Measurements from ENCODE around the gene FAM209B. TPM values are rescaled to one million over a fixed set of nuclear protein-coding genes. Genes with fewer than 3 reads are reported as not detected.

Gene FAM209B
- total and polyA plus RNA-seq, 9 of the 15 experiments (the other 6 are each of a cell fraction or from before 2014, with no cell fraction given) = 0.34 to 0.40 (median 0.36) TPM; not detected in 6

GRCh38 chr20:56537997-56538396, 5.0 kb downstream of the FAM209B start:
- BruUV-seq (replicated peaks) = no TSS peak
- no peaks in the 10 kb centered on the region for H4K20me1 ChIP-seq (replicated peaks; ENCODE audit: control insufficient read depth, insufficient read depth, low read length)
- no peaks in the 10 kb centered on the region for H3K9me3 ChIP-seq (replicated peaks; ENCODE audit: control insufficient read depth, insufficient read depth, low read depth, low read length)
- TF ChIP-seq ZNF77 (CRISPR knock-in tag; IDR thresholded peaks at IDR 0.05) (no peak), EP400 (IDR thresholded peaks at IDR 0.05) (no peak), THAP12 (CRISPR knock-in tag; IDR thresholded peaks at IDR 0.05) (no peak), SPI1 (IDR thresholded peaks at IDR 0.05; ENCODE audit: borderline replicate concordance, low read depth, low read length) (no peak), SREBF2 (CRISPR knock-in tag; IDR thresholded peaks at IDR 0.05) (no peak), PATZ1 (CRISPR knock-in tag; IDR thresholded peaks at IDR 0.05; ENCODE audit: borderline replicate concordance) (no peak), SRF (CRISPR knock-in tag; IDR thresholded peaks at IDR 0.05) (no peak), IRF1 (CRISPR knock-in tag; IDR thresholded peaks at IDR 0.05; ENCODE audit: borderline replicate concordance) (no peak), FOXP1 (CRISPR knock-in tag; IDR thresholded peaks at IDR 0.05) (no peak), NFIX (CRISPR knock-in tag; IDR thresholded peaks at IDR 0.05; ENCODE audit: low read depth) (no peak), CTBP1 (IDR thresholded peaks at IDR 0.05; ENCODE audit: borderline replicate concordance) (no peak)
- TF ChIP-seq, protein P1, sequence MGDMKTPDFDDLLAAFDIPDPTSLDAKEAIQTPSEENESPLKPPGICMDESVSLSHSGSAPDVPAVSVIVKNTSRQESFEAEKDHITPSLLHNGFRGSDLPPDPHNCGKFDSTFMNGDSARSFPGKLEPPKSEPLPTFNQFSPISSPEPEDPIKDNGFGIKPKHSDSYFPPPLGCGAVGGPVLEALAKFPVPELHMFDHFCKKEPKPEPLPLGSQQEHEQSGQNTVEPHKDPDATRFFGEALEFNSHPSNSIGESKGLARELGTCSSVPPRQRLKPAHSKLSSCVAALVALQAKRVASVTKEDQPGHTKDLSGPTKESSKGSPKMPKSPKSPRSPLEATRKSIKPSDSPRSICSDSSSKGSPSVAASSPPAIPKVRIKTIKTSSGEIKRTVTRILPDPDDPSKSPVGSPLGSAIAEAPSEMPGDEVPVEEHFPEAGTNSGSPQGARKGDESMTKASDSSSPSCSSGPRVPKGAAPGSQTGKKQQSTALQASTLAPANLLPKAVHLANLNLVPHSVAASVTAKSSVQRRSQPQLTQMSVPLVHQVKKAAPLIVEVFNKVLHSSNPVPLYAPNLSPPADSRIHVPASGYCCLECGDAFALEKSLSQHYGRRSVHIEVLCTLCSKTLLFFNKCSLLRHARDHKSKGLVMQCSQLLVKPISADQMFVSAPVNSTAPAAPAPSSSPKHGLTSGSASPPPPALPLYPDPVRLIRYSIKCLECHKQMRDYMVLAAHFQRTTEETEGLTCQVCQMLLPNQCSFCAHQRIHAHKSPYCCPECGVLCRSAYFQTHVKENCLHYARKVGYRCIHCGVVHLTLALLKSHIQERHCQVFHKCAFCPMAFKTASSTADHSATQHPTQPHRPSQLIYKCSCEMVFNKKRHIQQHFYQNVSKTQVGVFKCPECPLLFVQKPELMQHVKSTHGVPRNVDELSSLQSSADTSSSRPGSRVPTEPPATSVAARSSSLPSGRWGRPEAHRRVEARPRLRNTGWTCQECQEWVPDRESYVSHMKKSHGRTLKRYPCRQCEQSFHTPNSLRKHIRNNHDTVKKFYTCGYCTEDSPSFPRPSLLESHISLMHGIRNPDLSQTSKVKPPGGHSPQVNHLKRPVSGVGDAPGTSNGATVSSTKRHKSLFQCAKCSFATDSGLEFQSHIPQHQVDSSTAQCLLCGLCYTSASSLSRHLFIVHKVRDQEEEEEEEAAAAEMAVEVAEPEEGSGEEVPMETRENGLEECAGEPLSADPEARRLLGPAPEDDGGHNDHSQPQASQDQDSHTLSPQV (IDR thresholded peaks at IDR 0.05) = no peak
- DNase-seq (ENCODE audit: extremely low read depth in 1 of 4, low spot score in 3 of 4) (no peak), FAIRE-seq (no peak), ATAC-seq (no peak)
- H3K27me3 ChIP-seq (ENCODE audit: control insufficient read depth in 2 of 2, insufficient read depth in 2 of 2, low read length in 2 of 2) = peaks cover 16 to 42% of the 10 kb centered on the region in 2 experiments; a peak in 4 of 5 replicates
- ChIA-PET POLR2A (no interaction called here), CTCF (ENCODE audit: low intra/inter-chr PET ratio) (no interaction called here)
- no peak overlapping the region for H3K4me2 ChIP-seq (ENCODE audit: insufficient read depth, low read length)
- no peaks in the 10 kb centered on the region; a peak in 2 of 5 replicates for H3K4me1 ChIP-seq (replicated peaks in 1 of 2; ENCODE audit: control insufficient read depth in 2 of 2, insufficient read depth in 2 of 2, low read length in 2 of 2)
- no peak overlapping the region for H3K27ac ChIP-seq (ENCODE audit: extremely low read depth, low read depth, low read length)
- H3K4me3 ChIP-seq = no peak overlapping the region
- intact Hi-C loops (cut with micrococcal nuclease) (no loop called here), in situ Hi-C loops (cut with MboI) (no loop called here)
- H3K9me1 ChIP-seq (ENCODE audit: control insufficient read depth, insufficient read depth, low read length) = no peaks in the 10 kb centered on the region
- no peaks in the 10 kb centered on the region for H3K79me2 ChIP-seq (ENCODE audit: control insufficient read depth, insufficient read depth, low read length)
- H2AFZ ChIP-seq (ENCODE audit: low read depth, low read length) = no peak overlapping the region
- 2% methylated on average over 3 of the region's 3 CpGs for WGBS (ENCODE audit: insufficient coverage, low coverage, missing lambda C conversion rate)
- H3K36me3 ChIP-seq (ENCODE audit: control insufficient read depth, insufficient read depth, low read length) = no peaks in the 10 kb centered on the region
- H3K9ac ChIP-seq (ENCODE audit: insufficient read depth in 1 of 2, low read depth in 2 of 2, low read length in 2 of 2) = no peak overlapping the region

Measured in K562 (cell line).